GM12865 (cell line): Measurements from ENCODE around the gene FAM167B.

Experiments used
- DNase-seq: peaks from one replicate; pipeline ENCODE4 v3.0.0; 2010; ENCODE audit warnings: low read depth
- H3K4me3 ChIP-seq: 2 replicates; pipeline ENCODE4 v1.5.1; 2011; ENCODE audit warnings: mild to moderate bottlenecking, low read depth, low read length, control low read depth
- TF ChIP-seq, protein P1 (sequence below): IDR thresholded peaks from 2 replicates; pipeline ENCODE4 v1.5.1; 2011; ENCODE audit warnings: low read length, control low read depth, low read depth, inconsistent platforms; ENCODE audit not compliant: insufficient read depth; ENCODE audit errors: missing control alignments

FAM167B gene

GRCh38 chr1:32201011-32201855 is 45.8 kb upstream of the FAM167B start:
- TF ChIP-seq, protein P1, sequence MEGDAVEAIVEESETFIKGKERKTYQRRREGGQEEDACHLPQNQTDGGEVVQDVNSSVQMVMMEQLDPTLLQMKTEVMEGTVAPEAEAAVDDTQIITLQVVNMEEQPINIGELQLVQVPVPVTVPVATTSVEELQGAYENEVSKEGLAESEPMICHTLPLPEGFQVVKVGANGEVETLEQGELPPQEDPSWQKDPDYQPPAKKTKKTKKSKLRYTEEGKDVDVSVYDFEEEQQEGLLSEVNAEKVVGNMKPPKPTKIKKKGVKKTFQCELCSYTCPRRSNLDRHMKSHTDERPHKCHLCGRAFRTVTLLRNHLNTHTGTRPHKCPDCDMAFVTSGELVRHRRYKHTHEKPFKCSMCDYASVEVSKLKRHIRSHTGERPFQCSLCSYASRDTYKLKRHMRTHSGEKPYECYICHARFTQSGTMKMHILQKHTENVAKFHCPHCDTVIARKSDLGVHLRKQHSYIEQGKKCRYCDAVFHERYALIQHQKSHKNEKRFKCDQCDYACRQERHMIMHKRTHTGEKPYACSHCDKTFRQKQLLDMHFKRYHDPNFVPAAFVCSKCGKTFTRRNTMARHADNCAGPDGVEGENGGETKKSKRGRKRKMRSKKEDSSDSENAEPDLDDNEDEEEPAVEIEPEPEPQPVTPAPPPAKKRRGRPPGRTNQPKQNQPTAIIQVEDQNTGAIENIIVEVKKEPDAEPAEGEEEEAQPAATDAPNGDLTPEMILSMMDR = no peak
- peak; percentile 85 for DNase-seq
- peak overlapping the region; percentile 82 for H3K4me3 ChIP-seq

DNA sequence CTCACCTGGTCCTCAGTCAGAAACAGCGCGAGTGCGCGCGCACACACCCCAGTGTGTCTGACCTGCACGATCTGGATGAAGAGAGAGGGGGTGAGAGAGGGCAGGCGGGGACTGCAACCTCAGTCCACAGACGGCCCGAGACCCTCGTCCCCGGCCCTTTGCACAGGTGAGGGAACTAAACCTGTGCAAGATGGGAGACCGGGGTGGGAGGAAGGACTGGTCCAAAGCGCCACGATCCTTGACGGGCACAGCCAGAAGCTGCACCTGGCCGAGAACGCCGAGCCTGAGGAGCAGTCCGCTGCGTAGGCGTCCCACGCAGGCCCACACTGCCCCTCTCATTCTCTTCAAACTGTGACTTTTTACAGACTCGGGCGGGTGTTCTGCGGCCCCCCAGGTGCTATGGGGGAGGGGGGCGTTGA is 42.1 kb upstream of the FAM167B start:
- H3K4me3 ChIP-seq = peak overlapping the region; percentile 87
- DNase-seq = no peak
- TF ChIP-seq, protein P1 = no peak

GRCh38 chr1:32205401-32206370 is 41.3 kb upstream of the FAM167B start, which contains the start of gene IQCC:
Gene IQCC, plus strand, starts transcription at chr1:32205671. Its CDS starts 11 bp downstream, at chr1:32205682.
- peak within 1 kb of the TSS; percentile 87 for H3K4me3 ChIP-seq
- TF ChIP-seq, protein P1 = no peak
- DNase-seq = peak; percentile 90

DNA sequence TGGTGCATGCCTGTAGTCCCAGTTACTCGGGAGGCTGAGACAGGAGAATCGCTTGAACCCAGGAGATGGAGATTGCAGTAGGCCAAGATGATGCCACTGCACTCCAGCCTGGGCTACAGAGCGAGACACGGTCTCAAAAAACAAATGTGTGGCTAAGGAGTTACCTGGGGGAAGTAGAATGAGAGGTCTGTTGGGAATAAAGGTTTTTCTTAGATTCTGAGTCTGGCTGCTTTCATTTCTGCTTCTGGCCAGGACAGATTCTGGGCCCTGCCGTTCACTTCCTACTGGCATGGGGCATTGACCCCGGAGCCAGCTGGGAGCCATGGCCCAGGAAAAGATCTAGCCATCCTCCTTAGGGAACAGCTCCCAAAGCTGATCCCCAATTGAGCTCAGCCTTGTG is 38.6 kb upstream of the FAM167B start:
- no peak overlapping the region for H3K4me3 ChIP-seq
- TF ChIP-seq, protein P1 = no peak
- DNase-seq = no peak

GRCh38 chr1:32208891-32209328 is 38.1 kb upstream of the FAM167B start, which contains the start of gene DCDC2B:
Gene DCDC2B, plus strand, starts transcription at chr1:32209089. Its CDS starts 5 bp downstream, at chr1:32209094.
- H3K4me3 ChIP-seq = no peak within 1 kb of the TSS
- DNase-seq = no peak
- TF ChIP-seq, protein P1 = no peak

- no peak overlapping the region for H3K4me3 ChIP-seq
- TF ChIP-seq, protein P1 = peak; percentile 79
- DNase-seq = peak; percentile 69
Observed at GRCh38 chr1:32215629-32216480, 31.2 kb upstream of the FAM167B start.
